ENCODE measurements around the gene ANKRD53. TPM values are rescaled to one million over a fixed set of nuclear protein-coding genes. Genes with fewer than 3 reads are reported as not detected.

Gene ANKRD53
- polyA plus RNA-seq, 1 donor from 2014 or later, result not detected

DNA sequence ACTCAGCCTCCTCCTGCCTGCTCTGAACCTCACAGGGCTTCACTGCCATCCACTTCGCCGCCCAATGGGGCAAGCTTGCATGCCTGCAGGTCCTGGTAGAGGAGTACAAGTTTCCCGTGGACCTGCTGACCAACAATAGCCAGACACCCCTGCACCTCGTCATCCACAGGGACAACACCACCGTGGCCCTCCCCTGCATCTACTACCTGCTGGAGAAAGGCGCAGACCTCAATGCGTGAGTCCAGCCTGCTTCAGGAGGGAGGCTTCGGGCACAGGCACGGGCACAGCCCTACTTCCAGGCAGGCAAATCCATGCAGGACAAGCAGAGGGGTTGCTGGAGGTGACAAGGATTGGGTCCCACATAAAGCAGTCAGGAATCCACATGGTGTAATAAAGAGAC is 1.2 kb downstream of the ANKRD53 start:
- H3F3A ChIP-seq (ENCODE audit: insufficient read depth, low read length, poor library complexity, severe bottlenecking), result no peaks in the 10 kb centered on the region
- H3K79me2 ChIP-seq (replicated peaks; ENCODE audit: insufficient read depth, low read length), result no peaks in the 10 kb centered on the region
- TF ChIP-seq TAF1 (IDR thresholded peaks at IDR 0.05; ENCODE audit: low read depth) (no peak), RAD21 (conservative IDR thresholded peaks at IDR 0.05) (no peak), SMC3 (conservative IDR thresholded peaks at IDR 0.05; ENCODE audit: poor library complexity) (no peak), MXI1 (conservative IDR thresholded peaks at IDR 0.05; ENCODE audit: poor library complexity, severe bottlenecking) (no peak), EZH2 (IDR thresholded peaks at IDR 0.05; ENCODE audit: borderline replicate concordance, insufficient read depth, low read length, poor library complexity, severe bottlenecking) (no peak), EP300 (conservative IDR thresholded peaks at IDR 0.05; ENCODE audit: poor library complexity, severe bottlenecking) (no peak), CTCF (IDR thresholded peaks at IDR 0.05; ENCODE audit: poor library complexity, severe bottlenecking) (no peak)
- no peak overlapping the region for H3K9ac ChIP-seq (ENCODE audit: low read length)
- H2AFZ ChIP-seq (ENCODE audit: low read depth, low read length), result no peak overlapping the region
- no peak overlapping the region for H3K4me2 ChIP-seq (ENCODE audit: low read length)
- H3K9me3 ChIP-seq (ENCODE audit: low read length), result no peaks in the 10 kb centered on the region
- no peaks in the 10 kb centered on the region for H4K20me1 ChIP-seq (ENCODE audit: insufficient read depth)
- H3K36me3 ChIP-seq (ENCODE audit: insufficient read depth, low read length), result no peaks in the 10 kb centered on the region
- peaks cover 14% of the 10 kb centered on the region for H3K27me3 ChIP-seq (ENCODE audit: insufficient read depth, low read depth, low read length)
- no peak overlapping the region for H3K4me3 ChIP-seq (ENCODE audit: low read length)
- H3K9me2 ChIP-seq (ENCODE audit: insufficient read depth, low read length), result no peaks in the 10 kb centered on the region
- H3K27ac ChIP-seq (ENCODE audit: low read length), result no peak overlapping the region

DNA sequence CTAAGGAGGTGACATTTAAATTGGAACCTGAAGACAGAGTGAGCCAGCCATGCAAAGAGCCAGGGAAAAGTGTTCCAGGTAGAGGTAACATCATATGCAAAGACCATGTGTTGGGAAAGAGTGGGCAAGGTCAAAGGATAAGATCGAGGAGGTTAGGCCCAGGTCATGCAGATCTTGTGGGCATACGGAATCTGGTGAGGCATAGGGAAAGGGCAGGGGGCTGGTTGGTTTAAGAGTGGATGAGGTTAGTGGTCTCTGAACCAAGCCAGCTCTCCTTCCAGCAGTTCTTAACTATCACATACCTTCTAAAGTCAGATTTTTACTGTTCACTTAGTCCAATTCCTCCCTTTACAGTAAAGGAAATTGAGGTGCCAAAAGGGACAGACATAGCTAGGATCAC is 3.0 kb downstream of the ANKRD53 start:
- Histone ChIP-seq H3K79me2 (replicated peaks; ENCODE audit: insufficient read depth, low read length) (no peaks in the 10 kb centered on the region), H4K20me1 (ENCODE audit: insufficient read depth) (no peaks in the 10 kb centered on the region), H3K9me3 (ENCODE audit: low read length) (no peaks in the 10 kb centered on the region), H3K36me3 (ENCODE audit: insufficient read depth, low read length) (peaks cover 8% of the 10 kb centered on the region), H3K27ac (ENCODE audit: low read length) (no peak overlapping the region), H2AFZ (ENCODE audit: low read depth, low read length) (no peak overlapping the region), H3K9me2 (ENCODE audit: insufficient read depth, low read length) (no peaks in the 10 kb centered on the region), H3K9ac (ENCODE audit: low read length) (no peak overlapping the region), H3K27me3 (ENCODE audit: insufficient read depth, low read depth, low read length) (peaks cover 14% of the 10 kb centered on the region), H3F3A (ENCODE audit: insufficient read depth, low read length, poor library complexity, severe bottlenecking) (no peaks in the 10 kb centered on the region), H3K4me2 (ENCODE audit: low read length) (no peak overlapping the region), H3K4me3 (ENCODE audit: low read length) (no peak overlapping the region)
- TF ChIP-seq CTCF (IDR thresholded peaks at IDR 0.05; ENCODE audit: poor library complexity, severe bottlenecking) (no peak), RAD21 (conservative IDR thresholded peaks at IDR 0.05) (no peak), MXI1 (conservative IDR thresholded peaks at IDR 0.05; ENCODE audit: poor library complexity, severe bottlenecking) (no peak)

- Histone ChIP-seq H3K79me2 (replicated peaks; ENCODE audit: insufficient read depth, low read length) (no peaks in the 10 kb centered on the region), H3K9me3 (ENCODE audit: low read length) (no peaks in the 10 kb centered on the region), H3K9me2 (ENCODE audit: insufficient read depth, low read length) (no peaks in the 10 kb centered on the region), H3K4me3 (ENCODE audit: low read length) (no peak overlapping the region), H3F3A (ENCODE audit: insufficient read depth, low read length, poor library complexity, severe bottlenecking) (no peaks in the 10 kb centered on the region), H3K9ac (ENCODE audit: low read length) (no peak overlapping the region), H3K36me3 (ENCODE audit: insufficient read depth, low read length) (peaks cover 8% of the 10 kb centered on the region), H3K27me3 (ENCODE audit: insufficient read depth, low read depth, low read length) (peaks cover 14% of the 10 kb centered on the region), H3K27ac (ENCODE audit: low read length) (no peak overlapping the region), H4K20me1 (ENCODE audit: insufficient read depth) (no peaks in the 10 kb centered on the region), H3K4me2 (ENCODE audit: low read length) (no peak overlapping the region), H2AFZ (ENCODE audit: low read depth, low read length) (no peak overlapping the region)
- TF ChIP-seq POLR2AphosphoS5 (IDR thresholded peaks at IDR 0.05), result no peak
- no peak for TF ChIP-seq EZH2 (IDR thresholded peaks at IDR 0.05; ENCODE audit: borderline replicate concordance, insufficient read depth, low read length, poor library complexity, severe bottlenecking)
- no peak for TF ChIP-seq CTCF (IDR thresholded peaks at IDR 0.05; ENCODE audit: poor library complexity, severe bottlenecking)
These were observed 3.7 kb downstream of the ANKRD53 start for GRCh38 chr2:70981866-70982810.

Data from neural cell (in vitro differentiated cells).